ENCODE results near the gene PHLDB1.
"Not testable (repeated sequence)": the region's sequence is repeated elsewhere in the genome, so short reads cannot be mapped to it uniquely, and the experiment has no call there.

PHLDB1 gene

GRCh38 chr11:118607401-118608359 is at the start of gene PHLDB1:
PHLDB1 (plus strand) TSS chr11:118607615; CDS start chr11:118613837, 6,222 bp downstream.
- DNase-seq (ENCODE audit: low read depth) = peak; percentile 28

DNA sequence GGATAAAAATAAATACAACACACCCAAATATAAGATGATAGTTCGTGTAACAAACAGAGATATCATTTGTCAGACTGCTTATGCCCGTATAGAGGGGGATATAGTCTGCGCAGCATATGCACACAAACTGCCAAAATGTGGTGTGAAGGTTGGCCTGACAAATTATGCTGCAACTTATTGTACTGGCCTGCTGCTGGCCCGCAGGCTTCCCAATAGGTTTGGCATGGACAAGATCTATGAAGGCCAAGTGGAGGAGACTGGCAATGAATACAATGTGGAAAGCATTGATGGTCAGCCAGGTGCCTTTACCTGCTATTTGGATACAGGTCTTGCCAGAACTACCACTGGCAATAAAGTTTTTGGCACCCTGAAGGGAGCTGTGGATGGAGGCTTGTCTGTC is 46.6 kb upstream of the PHLDB1 start:
- no peak for DNase-seq (ENCODE audit: low read depth)

DNA sequence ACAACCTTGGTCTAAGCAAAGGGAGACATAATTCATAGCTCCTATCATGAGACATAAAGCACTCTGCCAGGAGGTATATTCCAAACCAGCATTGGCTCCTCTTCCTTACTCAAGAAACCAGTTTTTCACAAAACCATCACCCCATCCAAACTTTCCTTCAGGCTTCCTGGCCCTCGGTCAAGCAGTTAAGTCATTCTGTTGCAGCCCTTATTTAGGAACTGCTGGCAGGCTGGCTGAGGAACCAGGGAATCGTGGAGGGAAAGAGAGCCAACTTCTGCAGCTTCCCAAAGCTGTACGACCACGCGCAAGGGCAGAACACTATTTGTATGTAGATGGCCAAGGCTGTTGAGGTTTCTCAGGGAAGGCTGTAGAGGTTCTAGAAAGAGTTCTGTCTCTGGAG is 42.4 kb upstream of the PHLDB1 start:
- no peak for DNase-seq (ENCODE audit: low read depth)

GRCh38 chr11:118569670-118570069 is 37.7 kb upstream of the PHLDB1 start:
- DNase-seq (ENCODE audit: low read depth) = no peak

DNA sequence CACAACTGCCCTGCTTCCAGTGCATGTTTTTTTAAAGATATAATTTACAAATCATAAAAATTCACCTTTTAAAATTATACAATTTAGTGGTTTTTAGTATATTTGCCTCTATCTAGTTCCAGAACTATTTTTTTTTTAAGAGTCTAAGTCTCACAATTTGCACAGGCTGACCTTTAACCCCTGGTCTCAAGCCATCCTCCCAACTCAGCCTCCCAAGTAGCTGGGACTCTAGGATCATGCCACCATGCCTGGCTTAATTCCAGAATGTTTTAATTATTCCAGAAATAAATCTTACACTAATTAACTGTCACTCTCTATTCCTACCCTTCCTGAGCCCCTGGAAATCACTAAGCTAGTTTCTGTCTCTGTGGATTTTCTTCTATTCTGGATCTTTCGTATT is 36.6 kb upstream of the PHLDB1 start:
- DNase-seq (ENCODE audit: low read depth) = no peak

GRCh38 chr11:118571701-118572060 is 35.7 kb upstream of the PHLDB1 start:
- not testable (repeated sequence) for DNase-seq (ENCODE audit: low read depth)

DNA sequence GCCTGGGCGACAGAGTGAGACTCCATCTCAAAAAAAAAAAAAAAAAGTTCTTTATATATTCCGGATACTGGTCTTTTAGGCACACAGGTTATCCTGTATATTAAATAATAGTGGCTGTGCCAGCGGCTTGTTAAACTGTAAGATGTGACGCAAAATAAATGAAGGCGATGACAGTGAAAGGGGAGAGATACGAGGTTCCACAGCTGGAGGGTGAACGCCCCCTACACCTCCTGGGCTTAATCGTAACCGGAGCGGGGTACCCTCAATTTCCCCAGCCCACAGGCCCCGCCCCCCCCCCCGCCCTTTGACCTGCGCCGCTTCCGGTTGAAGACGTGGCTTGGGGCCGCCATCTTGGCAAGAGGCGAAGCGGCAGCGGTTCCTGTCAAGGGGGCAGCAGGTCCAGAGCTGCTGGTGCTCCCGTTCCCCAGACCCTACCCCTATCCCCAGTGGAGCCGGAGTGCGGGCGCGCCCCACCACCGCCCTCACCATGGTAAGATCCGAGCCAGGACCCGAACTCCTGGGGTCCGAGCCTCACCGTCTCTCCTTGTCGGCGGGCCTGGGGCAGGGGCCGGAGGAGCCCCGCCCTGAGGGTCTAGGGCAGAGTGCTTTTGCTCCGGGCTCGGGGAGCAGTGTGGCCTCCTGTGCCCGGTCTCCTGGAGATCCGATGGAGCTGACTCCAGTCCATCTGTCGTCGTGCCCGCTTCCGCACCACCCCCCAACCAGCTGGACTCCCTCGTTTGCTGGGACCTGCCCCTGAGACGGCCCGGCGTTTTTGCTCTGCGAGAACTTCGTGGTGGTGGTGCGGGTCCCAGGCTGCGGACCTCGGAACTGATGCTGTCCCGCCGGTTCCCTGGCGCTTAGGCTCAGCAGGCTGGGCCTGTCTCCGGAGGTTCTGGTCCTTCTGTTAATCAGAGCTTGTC is 35.1 kb upstream of the PHLDB1 start, which contains the start of gene ARCN1:
Gene ARCN1, plus strand, starts transcription at position 349 of the 920 bp plus-strand sequence. Its CDS starts 139 bp downstream, at position 488.
- DNase-seq (ENCODE audit: low read depth) = peak; percentile 67

DNA sequence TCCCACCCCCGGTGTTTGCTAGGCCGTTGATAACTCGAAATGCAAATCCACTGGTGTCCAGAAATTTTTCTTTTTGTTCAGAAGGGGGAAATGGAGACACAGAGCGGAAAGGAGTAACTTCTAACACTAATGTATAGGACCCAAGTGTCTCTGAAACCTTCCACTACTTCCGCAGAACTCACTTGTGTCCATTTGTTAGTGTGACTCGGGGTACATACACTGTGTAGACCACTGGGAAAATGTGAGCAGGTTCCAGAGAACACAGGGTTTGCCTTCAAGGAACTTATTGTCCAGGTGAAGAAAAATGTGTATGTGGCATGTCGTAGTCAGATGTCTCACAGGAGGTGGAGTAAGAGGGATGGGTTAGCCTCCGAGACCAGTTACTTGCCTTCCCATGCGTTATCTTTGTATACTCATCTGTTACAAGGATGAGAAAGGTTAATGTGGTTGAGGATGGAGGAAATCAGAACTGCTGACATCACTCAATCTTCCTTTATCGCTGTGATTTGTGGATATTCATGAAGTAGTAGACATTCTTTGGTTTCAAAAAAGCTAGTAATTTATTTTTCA is 34.3 kb upstream of the PHLDB1 start:
- DNase-seq (ENCODE audit: low read depth) = no peak

DNA sequence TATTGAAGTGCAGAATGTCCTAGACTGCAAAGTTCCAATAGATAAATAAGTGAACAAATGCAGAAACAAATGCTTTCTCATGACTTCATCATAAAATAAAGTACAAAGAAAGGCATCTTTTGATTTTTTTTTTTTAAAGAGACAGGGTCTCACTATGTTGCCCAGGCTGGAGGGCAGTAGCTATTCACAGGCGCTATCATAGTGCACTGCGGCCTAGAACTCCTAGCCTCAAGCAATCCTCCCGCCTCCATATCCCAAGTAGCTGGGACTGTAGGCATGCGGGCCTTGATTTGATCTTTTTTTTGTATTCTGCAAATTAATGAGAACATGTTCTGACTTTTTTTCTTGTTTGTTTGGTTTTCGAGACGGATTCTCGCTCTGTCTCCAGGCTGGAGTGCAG is 32.8 kb upstream of the PHLDB1 start:
- no peak for DNase-seq (ENCODE audit: low read depth)

GRCh38 chr11:118577995-118578394 is 29.4 kb upstream of the PHLDB1 start:
- not testable (repeated sequence) for DNase-seq (ENCODE audit: low read depth)

GRCh38 chr11:118581057-118581456 is 26.4 kb upstream of the PHLDB1 start:
- DNase-seq (ENCODE audit: low read depth) = no peak

GRCh38 chr11:118587952-118588351 is 19.5 kb upstream of the PHLDB1 start:
- DNase-seq (ENCODE audit: low read depth) = no peak

GRCh38 chr11:118592616-118593367 is 14.6 kb upstream of the PHLDB1 start:
- no peak for DNase-seq (ENCODE audit: low read depth)

GRCh38 chr11:118594984-118595383 is 12.4 kb upstream of the PHLDB1 start:
- DNase-seq (ENCODE audit: low read depth) = not testable (repeated sequence)

DNA sequence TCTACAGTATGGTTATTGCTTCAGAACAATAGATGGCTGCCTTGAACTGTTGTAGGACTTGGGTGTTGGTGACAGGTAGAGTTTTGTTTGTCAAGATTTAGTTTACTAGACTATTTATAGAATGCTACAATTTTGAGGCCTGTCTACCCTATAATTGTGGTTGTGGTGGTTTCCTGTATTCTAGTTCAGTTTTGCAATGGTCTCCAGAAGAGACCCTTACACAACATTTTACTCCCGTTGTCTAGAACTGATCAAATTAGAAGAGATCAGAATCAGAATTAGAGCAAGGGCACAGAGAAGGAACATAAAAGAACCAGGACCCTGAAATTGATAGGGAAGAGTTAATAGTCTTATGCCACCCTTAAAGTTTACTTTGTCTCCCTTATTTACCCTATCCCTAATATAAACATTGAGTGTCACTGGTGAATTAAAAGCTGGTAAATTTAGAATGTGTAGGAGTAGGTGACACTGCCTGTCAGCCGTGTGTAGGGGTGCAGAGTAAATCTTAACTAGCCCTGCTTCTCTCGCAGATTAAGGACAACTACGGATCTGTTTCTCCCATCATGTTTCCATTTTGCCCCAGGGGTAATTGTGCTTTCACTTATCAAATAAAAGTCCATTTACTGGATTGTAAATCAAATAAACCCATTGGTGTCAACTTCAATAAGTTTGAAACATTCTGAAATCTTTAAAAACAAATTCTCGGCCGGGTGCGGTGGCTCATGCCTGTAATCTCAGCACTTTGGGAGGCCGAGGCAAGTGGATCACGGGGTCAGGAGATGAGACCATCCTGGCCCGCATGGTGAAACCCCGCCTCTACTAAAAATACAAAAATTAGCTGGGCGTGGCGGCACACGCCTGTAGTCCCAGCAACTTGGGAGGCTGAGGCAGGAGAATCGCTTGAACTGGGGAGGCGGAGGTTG is 10.9 kb upstream of the PHLDB1 start:
- DNase-seq (ENCODE audit: low read depth) = no peak

DNA sequence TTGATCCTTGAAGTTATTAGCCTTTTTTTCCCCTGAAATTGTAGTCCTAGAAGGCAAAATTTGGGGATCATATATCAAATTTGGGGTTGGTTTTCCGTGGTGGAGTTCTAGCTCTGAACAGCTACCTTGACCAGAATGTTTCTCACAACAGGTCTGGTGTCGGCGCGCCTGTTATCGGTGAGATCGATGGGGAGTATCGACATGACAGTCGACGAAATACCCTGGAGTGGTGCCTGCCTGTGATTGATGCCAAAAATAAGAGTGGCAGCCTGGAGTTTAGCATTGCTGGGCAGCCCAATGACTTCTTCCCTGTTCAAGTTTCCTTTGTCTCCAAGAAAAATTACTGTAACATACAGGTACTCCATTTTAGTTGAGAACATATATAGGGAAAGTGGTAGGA is 9.9 kb upstream of the PHLDB1 start:
- no peak for DNase-seq (ENCODE audit: low read depth)

DNA sequence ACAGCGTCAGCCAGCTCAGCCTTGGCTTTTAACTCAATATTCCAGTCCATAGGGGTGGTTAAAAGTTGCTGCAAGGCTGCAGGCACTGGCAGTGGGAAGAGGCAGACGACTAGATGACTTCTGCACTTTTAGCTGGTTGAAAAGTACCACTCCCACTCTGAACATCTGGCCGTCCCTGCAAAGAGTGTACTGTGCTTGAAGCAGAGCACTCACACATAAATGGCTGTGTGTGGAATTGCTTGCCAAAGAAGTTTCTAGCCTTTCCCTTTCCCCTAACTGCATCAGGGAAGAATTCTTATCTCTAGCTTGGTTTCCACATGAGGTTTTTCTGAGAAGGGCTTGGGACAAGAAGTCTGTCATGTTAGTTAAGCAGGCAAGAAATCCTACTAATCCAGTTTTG is 5.1 kb upstream of the PHLDB1 start:
- DNase-seq (ENCODE audit: low read depth) = no peak

- not testable (repeated sequence) for DNase-seq (ENCODE audit: low read depth)
Observed at GRCh38 chr11:118603709-118604108, 3.7 kb upstream of the PHLDB1 start.

- no peak for DNase-seq (ENCODE audit: low read depth)
Observed at GRCh38 chr11:118604566-118604965, 2.8 kb upstream of the PHLDB1 start.

GRCh38 chr11:118605116-118605867 is 2.1 kb upstream of the PHLDB1 start:
- DNase-seq (ENCODE audit: low read depth) = no peak

All from activated T-helper 1 cell treated with Interleukin-2 at 50 U/mL for 16 hours (primary cell).